Central memory CD8-positive, alpha-beta T cell (primary cell): ENCODE data around the gene CLASP1.
"Not testable (repeated sequence)": the region's sequence is repeated elsewhere in the genome, so short reads cannot be mapped to it uniquely, and the experiment has no call there.

Experiments used
- ATAC-seq: fragments of 150-1000 bp; cut with Tn5 transposase; replicated peaks from 2 replicates; pipeline ENCODE4 v1.10.0; 2022; ENCODE audit warnings: mild to moderate bottlenecking, moderate FRiP score, moderate number of reproducible peaks; ENCODE audit not compliant: poor library complexity, severe bottlenecking; ENCODE audit errors: extremely low read depth
- DNase-seq, 2 donors: peaks; one replicate each; pipeline ENCODE4 v3.0.0; 2021; ENCODE audit warnings: low spot score in 2 of 2
- H3K27ac Mint-ChIP-seq: one replicate; pipeline ENCODE4 v1.8.0; 2022; ENCODE audit warnings: low read depth, mild to moderate bottlenecking, moderate library complexity, mixed read lengths
- H3K27me3 Mint-ChIP-seq: one replicate; pipeline ENCODE4 v1.8.0; 2022; ENCODE audit warnings: mixed read lengths
- H3K36me3 Mint-ChIP-seq: one replicate; pipeline ENCODE4 v1.8.0; 2022; ENCODE audit warnings: mild to moderate bottlenecking, moderate library complexity, mixed read lengths; ENCODE audit not compliant: insufficient read depth
- H3K4me1 Mint-ChIP-seq: one replicate; pipeline ENCODE4 v1.8.0; 2022; ENCODE audit warnings: mixed read lengths
- H3K4me3 Mint-ChIP-seq: one replicate; pipeline ENCODE4 v1.8.0; 2022; ENCODE audit warnings: mild to moderate bottlenecking, moderate library complexity, mixed read lengths
- H3K9me3 Mint-ChIP-seq: one replicate; pipeline ENCODE4 v1.8.0; 2022; ENCODE audit warnings: mixed read lengths

Gene CLASP1

GRCh38 chr2:121583555-121583954 is 65.7 kb downstream of the CLASP1 start:
- peaks cover 3% of the 10 kb centered on the region for H3K36me3 Mint-ChIP-seq
- H3K4me3 Mint-ChIP-seq: no peak overlapping the region
- H3K4me1 Mint-ChIP-seq: peaks cover 51% of the 10 kb centered on the region
- no peaks in the 10 kb centered on the region for H3K27me3 Mint-ChIP-seq
- DNase-seq (no peak), ATAC-seq (no peak)
- no peaks in the 10 kb centered on the region for H3K9me3 Mint-ChIP-seq
- H3K27ac Mint-ChIP-seq: no peak overlapping the region

GRCh38 chr2:121582272-121582671 is 67.0 kb downstream of the CLASP1 start:
- Mint-ChIP-seq H3K27me3 (no peaks in the 10 kb centered on the region), H3K4me1 (peaks cover 52% of the 10 kb centered on the region), H3K4me3 (no peak overlapping the region), H3K36me3 (peaks cover 2% of the 10 kb centered on the region), H3K27ac (peak overlapping the region; percentile 25), H3K9me3 (no peaks in the 10 kb centered on the region)
- ATAC-seq: no peak
- no peak for DNase-seq

- DNase-seq (no peak), ATAC-seq (no peak)
- Mint-ChIP-seq H3K27me3 (no peaks in the 10 kb centered on the region), H3K9me3 (no peaks in the 10 kb centered on the region), H3K4me3 (no peak overlapping the region), H3K27ac (no peak overlapping the region), H3K4me1 (peaks cover 62% of the 10 kb centered on the region), H3K36me3 (peaks cover 2% of the 10 kb centered on the region)
Measured at GRCh38 chr2:121579309-121579708, 70.0 kb downstream of the CLASP1 start.

DNA sequence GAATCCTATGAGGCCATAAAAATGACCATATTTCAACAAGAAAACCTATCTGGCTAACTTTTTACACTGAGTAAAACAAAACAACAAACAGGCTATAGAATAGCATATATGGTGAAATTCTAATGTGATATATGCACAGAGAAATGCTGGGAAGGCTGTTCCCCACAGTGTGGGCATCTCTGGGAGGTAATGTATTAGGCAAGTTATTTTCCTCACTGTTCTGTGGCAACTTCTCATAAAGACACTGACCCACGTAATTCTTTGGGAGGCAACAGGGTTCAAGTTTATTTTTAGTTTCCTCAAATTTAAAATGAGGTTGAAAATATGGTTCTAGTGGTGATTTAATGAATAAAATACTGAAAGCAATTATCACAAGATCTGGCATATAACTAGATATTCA is 71.9 kb downstream of the CLASP1 start:
- Mint-ChIP-seq H3K27ac (no peak overlapping the region), H3K36me3 (no peaks in the 10 kb centered on the region)

DNA sequence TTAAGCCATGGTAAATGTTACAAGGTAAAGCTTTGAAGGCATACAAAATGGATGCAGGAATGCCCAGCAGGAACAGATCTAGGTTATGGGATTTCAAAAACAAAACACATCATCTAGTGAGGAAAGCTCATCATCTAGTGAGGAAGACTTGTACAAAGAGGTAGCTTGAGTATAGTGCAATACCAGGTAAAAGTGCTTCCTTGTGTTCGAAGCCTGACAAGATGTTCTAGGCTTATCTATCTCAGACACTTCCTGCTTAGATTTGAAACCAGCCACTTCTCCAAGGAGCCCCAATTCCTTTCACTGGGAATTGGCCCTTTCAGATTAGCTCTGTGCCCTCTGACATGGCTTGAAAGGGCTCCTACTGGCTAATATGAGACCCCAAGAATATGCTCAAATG is 73.0 kb downstream of the CLASP1 start:
- H3K27me3 Mint-ChIP-seq: no peaks in the 10 kb centered on the region
- H3K4me3 Mint-ChIP-seq: no peak overlapping the region
- DNase-seq (no peak), ATAC-seq (no peak)
- H3K36me3 Mint-ChIP-seq: peaks cover 4% of the 10 kb centered on the region
- no peaks in the 10 kb centered on the region for H3K9me3 Mint-ChIP-seq
- no peak overlapping the region for H3K27ac Mint-ChIP-seq
- H3K4me1 Mint-ChIP-seq: peaks cover 51% of the 10 kb centered on the region

More for the DNA sequence above, 71.9 kb downstream of the CLASP1 start:
- no peak overlapping the region for H3K4me3 Mint-ChIP-seq
- ATAC-seq (no peak), DNase-seq (no peak)
- H3K27me3 Mint-ChIP-seq: no peaks in the 10 kb centered on the region
- H3K9me3 Mint-ChIP-seq: no peaks in the 10 kb centered on the region
- H3K4me1 Mint-ChIP-seq: peaks cover 50% of the 10 kb centered on the region

DNA sequence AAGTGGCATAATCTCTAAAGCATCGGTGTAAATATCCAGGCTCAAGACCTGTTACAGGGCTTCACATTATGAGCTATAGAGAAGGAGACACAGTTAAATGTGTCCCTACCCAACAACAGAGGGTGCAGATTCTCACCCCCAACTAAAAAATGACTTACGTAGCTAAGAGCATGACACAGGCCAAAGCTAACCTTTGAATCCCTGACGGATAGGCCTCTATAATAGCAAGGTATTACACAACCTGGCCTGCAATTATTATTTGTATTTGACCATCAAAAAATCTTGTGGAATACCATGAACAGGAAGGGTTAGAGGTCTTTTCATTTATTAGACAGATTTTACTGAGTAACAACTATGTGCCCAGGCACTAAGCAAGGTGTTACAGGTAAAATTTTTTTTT is 73.5 kb downstream of the CLASP1 start:
- DNase-seq (no peak), ATAC-seq (no peak)
- Mint-ChIP-seq H3K4me1 (peaks cover 49% of the 10 kb centered on the region), H3K36me3 (peaks cover 4% of the 10 kb centered on the region), H3K9me3 (no peaks in the 10 kb centered on the region), H3K4me3 (no peak overlapping the region), H3K27me3 (no peaks in the 10 kb centered on the region), H3K27ac (no peak overlapping the region)

DNA sequence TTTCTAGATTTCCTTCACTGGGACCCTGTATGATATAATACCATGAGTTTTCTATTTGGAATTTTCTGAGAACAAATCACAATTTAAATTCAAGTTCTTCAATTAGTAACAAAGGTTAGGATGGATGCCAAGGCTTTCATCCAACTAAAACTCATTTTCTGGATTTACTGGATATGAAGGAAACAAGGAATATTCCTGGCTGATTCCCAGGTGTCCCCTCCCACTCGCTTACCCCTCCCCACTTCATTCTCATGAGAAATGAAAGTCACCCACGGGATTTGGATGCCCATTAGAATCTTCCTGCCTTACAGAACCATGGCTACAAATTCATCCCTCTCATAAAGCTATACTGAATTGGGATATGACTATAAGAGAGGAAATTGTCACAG is 78.6 kb downstream of the CLASP1 start:
- ATAC-seq: no peak
- Mint-ChIP-seq H3K4me3 (no peak overlapping the region), H3K27ac (no peak overlapping the region), H3K9me3 (no peaks in the 10 kb centered on the region), H3K36me3 (peaks cover 8% of the 10 kb centered on the region), H3K27me3 (no peaks in the 10 kb centered on the region), H3K4me1 (peaks cover 49% of the 10 kb centered on the region)
- no peak for DNase-seq

- ATAC-seq (no peak), DNase-seq (no peak)
- H3K4me1 Mint-ChIP-seq: peaks cover 49% of the 10 kb centered on the region
- H3K27ac Mint-ChIP-seq: no peak overlapping the region
- H3K4me3 Mint-ChIP-seq: no peak overlapping the region
- H3K36me3 Mint-ChIP-seq: peaks cover 8% of the 10 kb centered on the region
- H3K27me3 Mint-ChIP-seq: no peaks in the 10 kb centered on the region
- H3K9me3 Mint-ChIP-seq: no peaks in the 10 kb centered on the region
Measured at GRCh38 chr2:121570036-121570666, 79.1 kb downstream of the CLASP1 start.

GRCh38 chr2:121567957-121568409 is 81.3 kb downstream of the CLASP1 start:
- no peak for ATAC-seq
- Mint-ChIP-seq H3K27me3 (no peaks in the 10 kb centered on the region), H3K4me3 (no peak overlapping the region), H3K27ac (no peak overlapping the region), H3K9me3 (no peaks in the 10 kb centered on the region), H3K4me1 (peaks cover 67% of the 10 kb centered on the region), H3K36me3 (peaks cover 8% of the 10 kb centered on the region)
- DNase-seq: no peak

DNA sequence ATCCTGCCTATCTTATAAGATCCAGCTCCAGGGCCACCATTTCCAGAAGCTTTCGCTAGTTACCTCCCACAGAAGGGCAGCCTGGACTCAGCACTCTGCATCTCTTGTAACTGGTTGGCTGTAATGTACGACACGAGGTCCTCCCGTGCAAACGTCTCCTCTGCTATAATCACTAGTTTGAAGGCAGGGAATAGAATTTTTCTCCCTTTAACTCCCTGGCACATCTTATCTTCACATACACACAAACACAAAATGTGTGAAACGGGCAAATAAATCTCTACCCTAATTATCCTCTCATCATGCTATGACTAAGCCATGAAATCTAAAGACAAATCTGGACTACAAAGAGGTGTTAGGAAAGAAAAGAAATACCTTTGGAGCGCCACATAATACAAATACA is 81.8 kb downstream of the CLASP1 start:
- DNase-seq (no peak), ATAC-seq (no peak)
- Mint-ChIP-seq H3K27ac (no peak overlapping the region), H3K9me3 (no peaks in the 10 kb centered on the region), H3K4me3 (no peak overlapping the region), H3K4me1 (peaks cover 72% of the 10 kb centered on the region), H3K27me3 (no peaks in the 10 kb centered on the region), H3K36me3 (peaks cover 10% of the 10 kb centered on the region)

GRCh38 chr2:121565389-121566250 is 83.6 kb downstream of the CLASP1 start:
- Mint-ChIP-seq H3K36me3 (peaks cover 6% of the 10 kb centered on the region), H3K9me3 (no peaks in the 10 kb centered on the region), H3K4me1 (peaks cover 71% of the 10 kb centered on the region), H3K4me3 (no peak overlapping the region), H3K27ac (peak overlapping the region; percentile 32), H3K27me3 (no peaks in the 10 kb centered on the region)
- ATAC-seq (no peak), DNase-seq (no peak)

DNA sequence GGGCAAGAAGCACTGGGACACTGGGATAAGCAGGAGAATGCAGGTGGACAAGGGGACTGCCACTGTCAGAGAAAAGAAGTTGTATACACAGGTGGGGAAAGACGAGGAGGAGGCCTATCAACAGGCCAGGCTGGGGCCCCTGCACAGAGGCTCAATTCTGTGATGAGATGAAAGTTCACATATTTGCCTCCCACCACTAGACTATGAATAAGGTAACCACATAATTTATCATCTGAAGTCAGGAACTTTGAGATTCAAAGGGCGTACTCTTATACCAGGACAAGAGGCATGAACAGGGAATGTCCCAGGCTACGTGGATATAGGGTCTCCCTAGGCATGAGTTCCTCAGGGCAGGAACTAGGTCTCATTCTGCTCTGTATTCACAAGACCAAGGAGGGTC is 84.4 kb downstream of the CLASP1 start:
- H3K9me3 Mint-ChIP-seq: no peaks in the 10 kb centered on the region
- no peaks in the 10 kb centered on the region for H3K27me3 Mint-ChIP-seq
- peaks cover 6% of the 10 kb centered on the region for H3K36me3 Mint-ChIP-seq
- peaks cover 71% of the 10 kb centered on the region for H3K4me1 Mint-ChIP-seq
- ATAC-seq (no peak), DNase-seq (no peak)
- H3K4me3 Mint-ChIP-seq: no peak overlapping the region
- H3K27ac Mint-ChIP-seq: peak overlapping the region; percentile 74

DNA sequence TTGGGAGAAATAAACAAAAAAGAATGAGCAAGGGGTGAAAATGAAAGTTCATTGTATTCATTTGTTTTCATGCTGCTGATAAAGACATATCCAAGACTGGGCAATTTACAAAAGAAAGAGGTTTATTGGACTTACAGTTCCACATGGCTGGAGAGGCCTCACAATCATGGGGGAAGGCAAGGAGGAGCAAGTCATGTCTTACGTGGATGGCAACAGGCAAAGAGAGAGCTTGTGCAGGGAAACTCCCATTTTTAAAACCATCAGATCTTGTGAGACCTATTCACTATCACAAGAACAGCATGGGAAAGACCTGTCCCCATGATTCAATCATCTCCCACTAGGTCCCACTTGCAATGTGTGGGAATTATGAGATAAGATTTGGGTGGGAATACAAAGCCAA is 85.5 kb downstream of the CLASP1 start:
- H3K36me3 Mint-ChIP-seq, H3K9me3 Mint-ChIP-seq, H3K4me3 Mint-ChIP-seq, H3K27me3 Mint-ChIP-seq, DNase-seq, ATAC-seq: not testable (repeated sequence)
- peak overlapping the region; percentile 52 for H3K27ac Mint-ChIP-seq
- peaks cover 73% of the 10 kb centered on the region for H3K4me1 Mint-ChIP-seq
